ENCODE results near the gene CLNK. TPM values are rescaled to one million over a fixed set of nuclear protein-coding genes. Genes with fewer than 3 reads are reported as not detected.

Gene CLNK
- total and polyA plus RNA-seq, 2 donors from 2014 or later = 2.8 to 4.8 TPM

DNA sequence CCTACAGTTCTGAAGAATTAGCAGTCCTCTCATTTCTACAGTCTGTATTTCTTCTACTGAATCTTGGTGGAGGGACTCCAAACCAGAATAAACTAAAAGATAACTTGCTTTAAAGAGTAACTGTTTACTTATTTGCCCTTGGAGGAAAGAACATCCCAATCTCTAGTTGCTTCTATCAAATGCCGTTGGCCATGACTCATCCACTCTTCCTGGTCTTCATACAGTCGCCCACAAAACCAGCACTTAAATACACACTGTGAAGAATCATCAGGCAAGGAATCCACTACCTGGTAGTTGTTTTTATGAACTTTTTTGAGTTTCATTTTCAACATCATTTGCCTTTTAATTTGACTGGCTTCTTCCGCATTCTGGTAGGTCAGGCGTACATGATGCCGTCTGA, 241.6 kb downstream of the CLNK start:
- Histone ChIP-seq H3K27me3 (ENCODE audit: control insufficient read depth, insufficient read depth, low read length) (no peaks in the 10 kb centered on the region), H3K4me1 (ENCODE audit: control insufficient read depth in 2 of 3, insufficient read depth in 2 of 3, low read depth in 1 of 3, low read length in 3 of 3) (no peaks in the 10 kb centered on the region), H3K9me3 (ENCODE audit: control insufficient read depth in 2 of 3, insufficient read depth in 1 of 3, low read length in 3 of 3) (peaks cover 2 to 20% (median 2%) of the 10 kb centered on the region in 3 donors), H3K9ac (ENCODE audit: low read length in 3 of 3) (no peak overlapping the region), H3K27ac (ENCODE audit: low read depth in 2 of 2, low read length in 2 of 2) (no peak overlapping the region), H3K4me3 (ENCODE audit: low read length in 3 of 3) (no peak overlapping the region), H3K36me3 (ENCODE audit: control insufficient read depth in 2 of 3, insufficient read depth in 3 of 3, low read length in 3 of 3) (peaks cover 5 to 16% (median 10%) of the 10 kb centered on the region in 3 donors)
- TF ChIP-seq CTCF (IDR thresholded peaks at IDR 0.05; ENCODE audit: borderline replicate concordance, extremely low read depth, insufficient read depth) = no peak
- DNase-seq (no peak), FAIRE-seq (no peak)
- intact Hi-C loops (cut with DNase I) = no loop called here

DNA sequence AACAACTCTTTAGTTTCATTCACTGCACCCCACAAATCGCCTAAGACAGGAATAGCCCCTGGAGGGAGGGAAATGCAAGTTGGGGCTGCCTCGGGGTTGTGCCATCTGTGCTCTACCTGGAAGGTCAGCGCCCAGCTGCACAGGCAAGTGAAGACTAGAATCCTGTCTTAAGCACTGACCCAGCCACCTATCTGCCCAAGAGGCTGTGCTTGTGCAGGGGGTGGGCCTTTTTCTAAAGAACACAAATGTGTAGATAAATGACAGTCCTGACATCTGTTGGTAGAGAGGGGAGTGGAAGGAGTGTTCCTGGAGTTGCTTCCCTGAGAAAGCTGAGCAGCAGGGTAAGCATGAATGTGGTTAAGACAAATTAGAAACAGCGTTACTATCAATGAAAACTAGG, 243.1 kb downstream of the CLNK start:
- no peaks in the 10 kb centered on the region for H3K4me1 ChIP-seq (ENCODE audit: control insufficient read depth in 2 of 3, insufficient read depth in 2 of 3, low read depth in 1 of 3, low read length in 3 of 3)
- no peak overlapping the region for H3K27ac ChIP-seq (ENCODE audit: low read depth in 2 of 2, low read length in 2 of 2)
- peaks cover 0 to 20% (median 2%) of the 10 kb centered on the region in 3 donors for H3K9me3 ChIP-seq (ENCODE audit: control insufficient read depth in 2 of 3, insufficient read depth in 1 of 3, low read length in 3 of 3)
- DNase-seq = no peak
- H3K9ac ChIP-seq (ENCODE audit: low read length in 3 of 3) = no peak overlapping the region
- no peak overlapping the region for H3K4me3 ChIP-seq (ENCODE audit: low read length in 3 of 3)
- H3K36me3 ChIP-seq (ENCODE audit: control insufficient read depth in 2 of 3, insufficient read depth in 3 of 3, low read length in 3 of 3) = peaks cover 5 to 16% (median 10%) of the 10 kb centered on the region in 3 donors
- FAIRE-seq = no peak
- H3K27me3 ChIP-seq (ENCODE audit: control insufficient read depth, insufficient read depth, low read length) = no peaks in the 10 kb centered on the region
- intact Hi-C loops (cut with DNase I) = no loop called here
- no peak for TF ChIP-seq CTCF (IDR thresholded peaks at IDR 0.05; ENCODE audit: borderline replicate concordance, extremely low read depth, insufficient read depth)

DNA sequence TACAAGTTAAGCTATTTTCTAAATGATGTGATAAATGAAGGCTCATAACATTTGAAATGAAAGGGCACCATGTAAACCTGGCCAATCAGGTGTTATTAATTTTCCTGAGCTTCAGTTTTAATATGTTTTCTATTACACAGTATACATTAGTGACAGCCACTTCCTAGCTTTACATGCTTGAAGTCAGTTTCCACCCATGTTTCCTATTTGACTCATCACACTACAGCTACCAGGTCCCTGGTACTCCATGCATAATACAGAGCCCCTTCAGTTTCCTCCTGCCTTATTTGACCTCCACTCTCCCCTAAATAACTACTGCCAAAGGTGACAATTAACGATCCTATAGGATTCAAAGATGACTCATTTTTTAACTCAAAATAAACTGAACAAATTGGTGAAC, 245.6 kb downstream of the CLNK start:
- H3K9ac ChIP-seq (ENCODE audit: low read length in 3 of 3) = no peak overlapping the region
- intact Hi-C loops (cut with DNase I) = no loop called here
- no peak for TF ChIP-seq CTCF (IDR thresholded peaks at IDR 0.05; ENCODE audit: borderline replicate concordance, extremely low read depth, insufficient read depth)
- H3K27me3 ChIP-seq (ENCODE audit: control insufficient read depth, insufficient read depth, low read length) = no peaks in the 10 kb centered on the region
- no peak overlapping the region for H3K27ac ChIP-seq (ENCODE audit: low read depth in 2 of 2, low read length in 2 of 2)
- peaks cover 0 to 10% (median 0%) of the 10 kb centered on the region in 3 donors for H3K9me3 ChIP-seq (ENCODE audit: control insufficient read depth in 2 of 3, insufficient read depth in 1 of 3, low read length in 3 of 3)
- FAIRE-seq = no peak
- H3K36me3 ChIP-seq (ENCODE audit: control insufficient read depth in 2 of 3, insufficient read depth in 3 of 3, low read length in 3 of 3) = no peaks in the 10 kb centered on the region
- no peaks in the 10 kb centered on the region for H3K4me1 ChIP-seq (ENCODE audit: control insufficient read depth in 2 of 3, insufficient read depth in 2 of 3, low read depth in 1 of 3, low read length in 3 of 3)
- DNase-seq = no peak
- H3K4me3 ChIP-seq (ENCODE audit: low read length in 3 of 3) = no peak overlapping the region

- FAIRE-seq = no peak
These were observed 246.8 kb downstream of the CLNK start for GRCh38 chr4:10437735-10438134.

More at GRCh38 chr4:10437735-10438134, 246.8 kb downstream of the CLNK start:
- H3K4me1 ChIP-seq (ENCODE audit: control insufficient read depth in 2 of 3, insufficient read depth in 2 of 3, low read depth in 1 of 3, low read length in 3 of 3) = no peaks in the 10 kb centered on the region
- no peaks in the 10 kb centered on the region for H3K27me3 ChIP-seq (ENCODE audit: control insufficient read depth, insufficient read depth, low read length)
- H3K27ac ChIP-seq (ENCODE audit: low read depth in 2 of 2, low read length in 2 of 2) = no peak overlapping the region
- DNase-seq = peak in 1 of 5 donors; percentile 26
- H3K36me3 ChIP-seq (ENCODE audit: control insufficient read depth in 2 of 3, insufficient read depth in 3 of 3, low read length in 3 of 3) = no peaks in the 10 kb centered on the region
- H3K9me3 ChIP-seq (ENCODE audit: control insufficient read depth in 2 of 3, insufficient read depth in 1 of 3, low read length in 3 of 3) = no peaks in the 10 kb centered on the region
- TF ChIP-seq CTCF (IDR thresholded peaks at IDR 0.05; ENCODE audit: borderline replicate concordance, extremely low read depth, insufficient read depth) = no peak
- H3K9ac ChIP-seq (ENCODE audit: low read length in 3 of 3) = no peak overlapping the region
- intact Hi-C loops (cut with DNase I) = no loop called here
- H3K4me3 ChIP-seq (ENCODE audit: low read length in 3 of 3) = no peak overlapping the region
